ENCODE results near the gene KIF17. TPM values are rescaled to one million over a fixed set of nuclear protein-coding genes. Genes with fewer than 3 reads are reported as not detected.

Gene KIF17
- total and polyA plus RNA-seq, 2 of the 4 experiments (the other 2 are of a cell fraction): 4.5 to 5.7 TPM

GRCh38 chr1:20643080-20643479 is 74.7 kb downstream of the KIF17 start:
- no peak overlapping the region for H2AK5ac ChIP-seq (ENCODE audit: low read depth, low read length)
- dilution Hi-C loops (cut with HindIII; ENCODE audit: low sequenced_read_pairs, unreplicated experiment): no loop called here
- no peak overlapping the region for H3K4ac ChIP-seq (ENCODE audit: low read depth, low read length)
- intact Hi-C loops (cut with micrococcal nuclease): loop anchor here (5.0 kb wide), 1 partner anchor 431 kb away; no protein-coding TSS in a partner anchor
- H3K4me3 ChIP-seq (ENCODE audit: insufficient read depth, low read depth, low read length): no peak overlapping the region
- H3K23ac ChIP-seq (ENCODE audit: low read depth, low read length): no peak overlapping the region
- POLR2A ChIA-PET (ENCODE audit: unreplicated experiment): no interaction called here
- DNase-seq (no peak), ATAC-seq (ENCODE audit: low read depth) (no peak; the same call in 1 of the 2 replicates)
- H3K18ac ChIP-seq (ENCODE audit: low read depth, low read length): no peak overlapping the region
- WGBS, 2 experiments (ENCODE audit: extremely low coverage in 2 of 2, insufficient read length in 1 of 2): 71% methylated on average over 1 of the region's 6 CpGs; no CpG with 5 or more reads in 1 of the 2 experiments
- CTCF ChIA-PET: no interaction called here
- H3K36me3 ChIP-seq (ENCODE audit: control insufficient read depth, insufficient read depth, low read length): peaks cover 48% of the 10 kb centered on the region
- no peak overlapping the region for H2AFZ ChIP-seq (replicated peaks; ENCODE audit: low read length, poor library complexity)
- no peaks in the 10 kb centered on the region for H3K4me1 ChIP-seq (ENCODE audit: control insufficient read depth, insufficient read depth, low read length)
- H3K9me1 ChIP-seq (ENCODE audit: insufficient read depth, low read length): no peaks in the 10 kb centered on the region
- H2BK120ac ChIP-seq (ENCODE audit: low read depth, low read length): no peak overlapping the region
- H2BK15ac ChIP-seq (ENCODE audit: low read depth, low read length): no peak overlapping the region
- in situ Hi-C loops (cut with MboI; ENCODE audit: low sequenced_read_pairs): loop anchor here (25.0 kb wide), 1 partner anchor 431 kb away; no protein-coding TSS in a partner anchor
- no peaks in the 10 kb centered on the region for H3K9me3 ChIP-seq (ENCODE audit: control insufficient read depth, insufficient read depth, low read length)
- H2AK9ac ChIP-seq (replicated peaks; ENCODE audit: low read depth, low read length, poor library complexity): no peak overlapping the region
- H3K27ac ChIP-seq (ENCODE audit: insufficient read depth, low read length): no peak overlapping the region
- H3K56ac ChIP-seq (ENCODE audit: extremely low read depth, insufficient read depth, low read length): no peak overlapping the region
- H3K4me2 ChIP-seq (ENCODE audit: low read depth, low read length): no peak overlapping the region
- peaks cover 5% of the 10 kb centered on the region; the same call in 1 of the 2 replicates for H4K20me1 ChIP-seq (ENCODE audit: insufficient read depth, low read length)
- no peak overlapping the region for H4K91ac ChIP-seq (ENCODE audit: insufficient read depth, low read depth, low read length)
- no TSS peak for BruUV-seq (replicated peaks)
- H3K9ac ChIP-seq (ENCODE audit: low read depth, low read length): no peak overlapping the region
- H3K27me3 ChIP-seq (ENCODE audit: control insufficient read depth, insufficient read depth, low read length): no peaks in the 10 kb centered on the region
- H4K5ac ChIP-seq (ENCODE audit: low read depth, low read length): no peak overlapping the region
- H2BK5ac ChIP-seq (ENCODE audit: low read depth, low read length, poor library complexity, severe bottlenecking): no peak overlapping the region
- H3K79me1 ChIP-seq (ENCODE audit: low read depth in 1 of 2, low read length in 2 of 2): no peaks in the 10 kb centered on the region; a peak in 1 of 4 replicates
- no peak overlapping the region for H3K14ac ChIP-seq (replicated peaks; ENCODE audit: low read depth, low read length)
- no peak overlapping the region for H2BK20ac ChIP-seq (ENCODE audit: low read depth, low read length)
- no peak overlapping the region for H4K8ac ChIP-seq (ENCODE audit: low read depth in 2 of 2, low read length in 2 of 2)
- no peak for TF ChIP-seq RCOR1 (IDR thresholded peaks at IDR 0.05; ENCODE audit: insufficient replicate concordance, low read length)
- TF ChIP-seq MXI1 (IDR thresholded peaks at IDR 0.05; ENCODE audit: borderline replicate concordance, low read depth, low read length): no peak
- no peak for TF ChIP-seq MAZ (IDR thresholded peaks at IDR 0.05; ENCODE audit: borderline replicate concordance, low read depth, low read length)
- no peak for TF ChIP-seq SMC3 (IDR thresholded peaks at IDR 0.05; ENCODE audit: low read depth, low read length)
- no peak for TF ChIP-seq CHD1 (IDR thresholded peaks at IDR 0.05; ENCODE audit: low read depth, low read length)
- no peak for TF ChIP-seq MAFK (IDR thresholded peaks at IDR 0.05; ENCODE audit: low read depth, low read length)
- no peak for TF ChIP-seq CEBPB (IDR thresholded peaks at IDR 0.05; ENCODE audit: low read depth, low read length)
- TF ChIP-seq FOS (IDR thresholded peaks at IDR 0.05; ENCODE audit: low read depth, low read length): no peak
- no peak for TF ChIP-seq NFE2L2 (IDR thresholded peaks at IDR 0.05; ENCODE audit: low read depth, low read length)
- TF ChIP-seq RFX5 (IDR thresholded peaks at IDR 0.05; ENCODE audit: low read depth, low read length): no peak
- TF ChIP-seq POLR2A (IDR thresholded peaks at IDR 0.05; ENCODE audit: low read depth, low read length): no peak
- TF ChIP-seq BHLHE40 (IDR thresholded peaks at IDR 0.05; ENCODE audit: low read depth, low read length): no peak
- no peak for TF ChIP-seq ELK1 (IDR thresholded peaks at IDR 0.05; ENCODE audit: borderline replicate concordance, low read depth, low read length)
- TF ChIP-seq, protein P1, sequence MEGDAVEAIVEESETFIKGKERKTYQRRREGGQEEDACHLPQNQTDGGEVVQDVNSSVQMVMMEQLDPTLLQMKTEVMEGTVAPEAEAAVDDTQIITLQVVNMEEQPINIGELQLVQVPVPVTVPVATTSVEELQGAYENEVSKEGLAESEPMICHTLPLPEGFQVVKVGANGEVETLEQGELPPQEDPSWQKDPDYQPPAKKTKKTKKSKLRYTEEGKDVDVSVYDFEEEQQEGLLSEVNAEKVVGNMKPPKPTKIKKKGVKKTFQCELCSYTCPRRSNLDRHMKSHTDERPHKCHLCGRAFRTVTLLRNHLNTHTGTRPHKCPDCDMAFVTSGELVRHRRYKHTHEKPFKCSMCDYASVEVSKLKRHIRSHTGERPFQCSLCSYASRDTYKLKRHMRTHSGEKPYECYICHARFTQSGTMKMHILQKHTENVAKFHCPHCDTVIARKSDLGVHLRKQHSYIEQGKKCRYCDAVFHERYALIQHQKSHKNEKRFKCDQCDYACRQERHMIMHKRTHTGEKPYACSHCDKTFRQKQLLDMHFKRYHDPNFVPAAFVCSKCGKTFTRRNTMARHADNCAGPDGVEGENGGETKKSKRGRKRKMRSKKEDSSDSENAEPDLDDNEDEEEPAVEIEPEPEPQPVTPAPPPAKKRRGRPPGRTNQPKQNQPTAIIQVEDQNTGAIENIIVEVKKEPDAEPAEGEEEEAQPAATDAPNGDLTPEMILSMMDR (conservative IDR thresholded peaks at IDR 0.05; ENCODE audit: low read depth, low read length): no peak
- TF ChIP-seq USF2 (IDR thresholded peaks at IDR 0.05; ENCODE audit: low read depth, low read length): no peak
- no peak for TF ChIP-seq RAD21 (IDR thresholded peaks at IDR 0.05; ENCODE audit: low read length)

Data from IMR-90 (cell line).